ENCODE data around the gene FBXO36. TPM values are rescaled to one million over a fixed set of nuclear protein-coding genes. Genes with fewer than 3 reads are reported as not detected.

The FBXO36 gene
- total and polyA plus RNA-seq, 2 of the 8 experiments (the other 6 are each of a cell fraction or from before 2014, with no cell fraction given), result 3.4 TPM

- ChIA-PET POLR2A (ENCODE audit: partially characterized antibody) (no interaction called here), CTCF (ENCODE audit: partially characterized antibody) (no interaction called here)
These were observed 121.2 kb downstream of the FBXO36 start for GRCh38 chr2:230043461-230043860.

More at GRCh38 chr2:230043461-230043860, 121.2 kb downstream of the FBXO36 start:
- H4K91ac ChIP-seq (replicated peaks; ENCODE audit: insufficient read length, low read length), result no peak overlapping the region
- no peak overlapping the region for H4K8ac ChIP-seq (ENCODE audit: extremely low read depth, insufficient read depth, low read length)
- no peaks in the 10 kb centered on the region for H3K27me3 ChIP-seq (replicated peaks in 1 of 4; ENCODE audit: control insufficient read depth in 3 of 4, extremely low read depth in 1 of 4, insufficient read depth in 3 of 4, low read length in 3 of 4)
- no peaks in the 10 kb centered on the region for H3K79me1 ChIP-seq (ENCODE audit: low read depth, low read length)
- FAIRE-seq (no peak), DNase-seq (ENCODE audit: low read depth in 1 of 2, low spot score in 2 of 2) (no peak)
- no peak overlapping the region for H3K18ac ChIP-seq (ENCODE audit: extremely low read depth, low read length)
- H3K27ac ChIP-seq (ENCODE audit: low read depth, low read length), result no peak overlapping the region
- no peak overlapping the region for H3K4ac ChIP-seq (replicated peaks; ENCODE audit: insufficient read length, low read depth, low read length)
- H3K36me3 ChIP-seq (ENCODE audit: control insufficient read depth in 2 of 4, insufficient read depth in 4 of 4, low read length in 3 of 4), result no peaks in the 10 kb centered on the region
- no peak overlapping the region for H3K23ac ChIP-seq (ENCODE audit: insufficient read length)
- no peaks in the 10 kb centered on the region for H3K4me1 ChIP-seq (replicated peaks in 1 of 4; ENCODE audit: control insufficient read depth in 3 of 4, insufficient read depth in 4 of 4, low read length in 3 of 4)
- no peak overlapping the region for H3K56ac ChIP-seq (replicated peaks; ENCODE audit: insufficient read length, low read depth, low read length)
- no peak overlapping the region for H2BK15ac ChIP-seq (ENCODE audit: low read length)
- 0 out of 4 replicates have a peak, but pooled peaks of 1 of the 3 experiments have one; percentile 2 for TF ChIP-seq CTCF (IDR thresholded peaks at IDR 0.05; ENCODE audit: control extremely low read depth in 1 of 3, insufficient read depth in 1 of 3, low read depth in 1 of 3, low read length in 3 of 3)
- peak in 1 of 2 experiments; percentile 14; a peak in 1 of 4 replicates for TF ChIP-seq RAD21 (IDR thresholded peaks at IDR 0.05 in 1 of 2, conservative IDR thresholded peaks at IDR 0.05 in 1 of 2; ENCODE audit: low read depth in 2 of 2, low read length in 2 of 2)
- TF ChIP-seq SP1 (IDR thresholded peaks at IDR 0.05; ENCODE audit: low read depth, low read length), result no peak
- H4K5ac ChIP-seq (ENCODE audit: insufficient read length, low read depth, low read length), result no peak overlapping the region
- 90% methylated on average over 2 of the region's 2 CpGs; no CpG with 5 or more reads in 1 of the 2 experiments for WGBS, 2 experiments (ENCODE audit: extremely low coverage in 1 of 2, insufficient coverage in 1 of 2, insufficient read length in 1 of 2, insufficient replicate concordance in 2 of 2, low coverage in 1 of 2, low lambda C conversion rate in 2 of 2, missing lambda C conversion rate in 1 of 2)
- no peak overlapping the region for H2AK5ac ChIP-seq (ENCODE audit: low read depth, low read length)
- H2AFZ ChIP-seq (ENCODE audit: low read length), result no peak overlapping the region
- H3K4me3 ChIP-seq (ENCODE audit: extremely low read depth in 1 of 4, insufficient read depth in 2 of 4, low read depth in 3 of 4, low read length in 4 of 4), result no peak overlapping the region
- no peak overlapping the region for H3K14ac ChIP-seq (ENCODE audit: insufficient read length)
- H3K4me2 ChIP-seq (ENCODE audit: insufficient read depth in 1 of 2, low read depth in 2 of 2, low read length in 2 of 2), result no peak overlapping the region
- no peak overlapping the region for H2BK20ac ChIP-seq (ENCODE audit: low read length)
- H2BK5ac ChIP-seq (ENCODE audit: low read depth, low read length), result no peak overlapping the region
- H3K9me3 ChIP-seq (ENCODE audit: insufficient read depth in 2 of 2, low read depth in 1 of 2, low read length in 1 of 2), result no peaks in the 10 kb centered on the region
- H3K79me2 ChIP-seq (ENCODE audit: control insufficient read depth in 1 of 2, insufficient read depth in 2 of 2, low read length in 2 of 2), result no peaks in the 10 kb centered on the region
- no peaks in the 10 kb centered on the region for H4K20me1 ChIP-seq (replicated peaks in 1 of 2; ENCODE audit: control insufficient read depth in 1 of 2, insufficient read depth in 2 of 2, low read length in 2 of 2)
- no peaks in the 10 kb centered on the region; the same call in 1 of the 2 replicates for H3K23me2 ChIP-seq (ENCODE audit: low read depth, low read length)
- H3K9ac ChIP-seq (replicated peaks in 1 of 4; ENCODE audit: extremely low read depth in 1 of 4, low read depth in 3 of 4, low read length in 3 of 4), result no peak overlapping the region
- no peak overlapping the region for H2BK12ac ChIP-seq (ENCODE audit: low read depth, low read length)
- no peak overlapping the region for H2BK120ac ChIP-seq (replicated peaks; ENCODE audit: low read depth, low read length)
